ENCODE results near the gene KIR2DL3. TPM values are rescaled to one million over a fixed set of nuclear protein-coding genes. Genes with fewer than 3 reads are reported as not detected.

Gene KIR2DL3
- total and polyA plus RNA-seq, 2 of the 4 experiments (the other 2 are of a cell fraction): not detected

DNA sequence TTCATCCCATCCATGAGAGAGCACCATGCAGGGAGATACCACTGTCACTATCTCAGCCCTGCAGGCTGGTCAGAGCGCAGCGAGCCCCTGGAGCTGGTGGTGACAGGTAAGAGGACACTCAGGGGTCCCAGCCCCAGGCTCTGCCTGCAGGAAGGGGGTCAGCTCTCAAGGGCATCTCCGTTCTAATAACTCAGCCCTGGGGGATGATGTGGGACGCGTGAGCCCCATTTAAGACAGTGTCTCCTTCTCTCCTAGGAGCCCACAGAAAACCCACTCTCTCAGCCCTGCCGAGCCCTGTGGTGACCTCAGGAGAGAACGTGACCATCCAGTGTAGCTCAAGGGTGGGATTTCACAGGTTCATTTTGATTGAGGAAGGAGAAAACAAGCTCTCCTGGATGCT lies 29.5 kb upstream of the KIR2DL3 start:
- Histone ChIP-seq H3K18ac (ENCODE audit: low read depth, low read length) (no peak overlapping the region), H3K56ac (ENCODE audit: extremely low read depth, insufficient read depth, low read length) (no peak overlapping the region), H2AK9ac (replicated peaks; ENCODE audit: low read depth, low read length, poor library complexity) (no peak overlapping the region), H2AFZ (replicated peaks; ENCODE audit: low read length, poor library complexity) (no peak overlapping the region), H3K27me3 (ENCODE audit: control insufficient read depth, insufficient read depth, low read length) (no peaks in the 10 kb centered on the region), H3K79me1 (ENCODE audit: low read depth in 1 of 2, low read length in 2 of 2) (no peaks in the 10 kb centered on the region), H2BK20ac (ENCODE audit: low read depth, low read length) (no peak overlapping the region), H3K9ac (ENCODE audit: low read depth, low read length) (no peak overlapping the region), H3K36me3 (ENCODE audit: control insufficient read depth, insufficient read depth, low read length) (no peaks in the 10 kb centered on the region), H4K8ac (ENCODE audit: low read depth in 2 of 2, low read length in 2 of 2) (no peak overlapping the region), H3K4me1 (ENCODE audit: control insufficient read depth, insufficient read depth, low read length) (no peaks in the 10 kb centered on the region), H2BK120ac (ENCODE audit: low read depth, low read length) (no peak overlapping the region), H4K20me1 (ENCODE audit: insufficient read depth, low read length) (no peaks in the 10 kb centered on the region), H3K14ac (replicated peaks; ENCODE audit: low read depth, low read length) (no peak overlapping the region), H3K23ac (ENCODE audit: low read depth, low read length) (no peak overlapping the region), H3K4ac (ENCODE audit: low read depth, low read length) (no peak overlapping the region), H4K91ac (ENCODE audit: insufficient read depth, low read depth, low read length) (no peak overlapping the region), H3K9me3 (ENCODE audit: control insufficient read depth, insufficient read depth, low read length) (peaks cover 44% of the 10 kb centered on the region), H3K4me3 (ENCODE audit: insufficient read depth, low read depth, low read length) (no peak overlapping the region), H2BK5ac (ENCODE audit: low read depth, low read length, poor library complexity, severe bottlenecking) (no peak overlapping the region), H2AK5ac (ENCODE audit: low read depth, low read length) (no peak overlapping the region), H3K27ac (ENCODE audit: insufficient read depth, low read length) (no peak overlapping the region), H3K9me1 (ENCODE audit: insufficient read depth, low read length) (no peaks in the 10 kb centered on the region), H2BK15ac (ENCODE audit: low read depth, low read length) (no peak overlapping the region), H3K4me2 (ENCODE audit: low read depth, low read length) (no peak overlapping the region), H4K5ac (ENCODE audit: low read depth, low read length) (no peak overlapping the region)
- POLR2A ChIA-PET (ENCODE audit: unreplicated experiment): no interaction called here
- in situ Hi-C loops (cut with MboI; ENCODE audit: low sequenced_read_pairs): no loop called here
- WGBS, 2 experiments (ENCODE audit: extremely low coverage in 2 of 2, insufficient read length in 1 of 2): 80% methylated on average over 2 of the region's 7 CpGs; no CpG with 5 or more reads in 1 of the 2 experiments
- no TSS peak for BruUV-seq (replicated peaks)
- ATAC-seq (ENCODE audit: low read depth) (no peak), DNase-seq (no peak)
- dilution Hi-C loops (cut with HindIII; ENCODE audit: low sequenced_read_pairs, unreplicated experiment): no loop called here
- TF ChIP-seq RCOR1 (IDR thresholded peaks at IDR 0.05; ENCODE audit: insufficient replicate concordance, low read length) (no peak), RFX5 (IDR thresholded peaks at IDR 0.05; ENCODE audit: low read depth, low read length) (no peak), NFE2L2 (IDR thresholded peaks at IDR 0.05; ENCODE audit: low read depth, low read length) (no peak), MAZ (IDR thresholded peaks at IDR 0.05; ENCODE audit: borderline replicate concordance, low read depth, low read length) (no peak), BHLHE40 (IDR thresholded peaks at IDR 0.05; ENCODE audit: low read depth, low read length) (no peak), MAFK (IDR thresholded peaks at IDR 0.05; ENCODE audit: low read depth, low read length) (no peak), CHD1 (IDR thresholded peaks at IDR 0.05; ENCODE audit: low read depth, low read length) (no peak), FOS (IDR thresholded peaks at IDR 0.05; ENCODE audit: low read depth, low read length) (no peak), CEBPB (IDR thresholded peaks at IDR 0.05; ENCODE audit: low read depth, low read length) (no peak), MXI1 (IDR thresholded peaks at IDR 0.05; ENCODE audit: borderline replicate concordance, low read depth, low read length) (no peak), SMC3 (IDR thresholded peaks at IDR 0.05; ENCODE audit: low read depth, low read length) (no peak), POLR2A (IDR thresholded peaks at IDR 0.05; ENCODE audit: low read depth, low read length) (no peak), RAD21 (IDR thresholded peaks at IDR 0.05; ENCODE audit: low read length) (no peak)
- TF ChIP-seq, protein P1, sequence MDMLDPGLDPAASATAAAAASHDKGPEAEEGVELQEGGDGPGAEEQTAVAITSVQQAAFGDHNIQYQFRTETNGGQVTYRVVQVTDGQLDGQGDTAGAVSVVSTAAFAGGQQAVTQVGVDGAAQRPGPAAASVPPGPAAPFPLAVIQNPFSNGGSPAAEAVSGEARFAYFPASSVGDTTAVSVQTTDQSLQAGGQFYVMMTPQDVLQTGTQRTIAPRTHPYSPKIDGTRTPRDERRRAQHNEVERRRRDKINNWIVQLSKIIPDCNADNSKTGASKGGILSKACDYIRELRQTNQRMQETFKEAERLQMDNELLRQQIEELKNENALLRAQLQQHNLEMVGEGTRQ (IDR thresholded peaks at IDR 0.05; ENCODE audit: low read depth, low read length): no peak
- TF ChIP-seq, protein P2, sequence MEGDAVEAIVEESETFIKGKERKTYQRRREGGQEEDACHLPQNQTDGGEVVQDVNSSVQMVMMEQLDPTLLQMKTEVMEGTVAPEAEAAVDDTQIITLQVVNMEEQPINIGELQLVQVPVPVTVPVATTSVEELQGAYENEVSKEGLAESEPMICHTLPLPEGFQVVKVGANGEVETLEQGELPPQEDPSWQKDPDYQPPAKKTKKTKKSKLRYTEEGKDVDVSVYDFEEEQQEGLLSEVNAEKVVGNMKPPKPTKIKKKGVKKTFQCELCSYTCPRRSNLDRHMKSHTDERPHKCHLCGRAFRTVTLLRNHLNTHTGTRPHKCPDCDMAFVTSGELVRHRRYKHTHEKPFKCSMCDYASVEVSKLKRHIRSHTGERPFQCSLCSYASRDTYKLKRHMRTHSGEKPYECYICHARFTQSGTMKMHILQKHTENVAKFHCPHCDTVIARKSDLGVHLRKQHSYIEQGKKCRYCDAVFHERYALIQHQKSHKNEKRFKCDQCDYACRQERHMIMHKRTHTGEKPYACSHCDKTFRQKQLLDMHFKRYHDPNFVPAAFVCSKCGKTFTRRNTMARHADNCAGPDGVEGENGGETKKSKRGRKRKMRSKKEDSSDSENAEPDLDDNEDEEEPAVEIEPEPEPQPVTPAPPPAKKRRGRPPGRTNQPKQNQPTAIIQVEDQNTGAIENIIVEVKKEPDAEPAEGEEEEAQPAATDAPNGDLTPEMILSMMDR (conservative IDR thresholded peaks at IDR 0.05; ENCODE audit: low read depth, low read length): no peak
- TF ChIP-seq, protein P3, sequence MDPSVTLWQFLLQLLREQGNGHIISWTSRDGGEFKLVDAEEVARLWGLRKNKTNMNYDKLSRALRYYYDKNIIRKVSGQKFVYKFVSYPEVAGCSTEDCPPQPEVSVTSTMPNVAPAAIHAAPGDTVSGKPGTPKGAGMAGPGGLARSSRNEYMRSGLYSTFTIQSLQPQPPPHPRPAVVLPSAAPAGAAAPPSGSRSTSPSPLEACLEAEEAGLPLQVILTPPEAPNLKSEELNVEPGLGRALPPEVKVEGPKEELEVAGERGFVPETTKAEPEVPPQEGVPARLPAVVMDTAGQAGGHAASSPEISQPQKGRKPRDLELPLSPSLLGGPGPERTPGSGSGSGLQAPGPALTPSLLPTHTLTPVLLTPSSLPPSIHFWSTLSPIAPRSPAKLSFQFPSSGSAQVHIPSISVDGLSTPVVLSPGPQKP (IDR thresholded peaks at IDR 0.05; ENCODE audit: borderline replicate concordance, low read depth, low read length): no peak
- intact Hi-C loops (cut with micrococcal nuclease): no loop called here
- CTCF ChIA-PET: no interaction called here
